Measurements from ENCODE around the gene ABHD5.
"Not testable (repeated sequence)": the region's sequence is repeated elsewhere in the genome, so short reads cannot be mapped to it uniquely, and the experiment has no call there.

ABHD5 gene

GRCh38 chr3:43647331-43648166, 43.2 kb upstream of the ABHD5 start:
- no peak for TF ChIP-seq EZH2 (optimal IDR thresholded peaks at IDR 0.05; ENCODE audit: low read depth, low read length)
- Histone ChIP-seq H3K36me3 (replicated peaks; ENCODE audit: insufficient read depth, low read length) (no peaks in the 10 kb centered on the region), H3K9me2 (replicated peaks; ENCODE audit: insufficient read depth, low read length) (no peaks in the 10 kb centered on the region), H3K4me2 (ENCODE audit: low read depth, low read length) (no peak overlapping the region), H4K20me1 (ENCODE audit: insufficient read depth, low read length) (no peaks in the 10 kb centered on the region), H3K27me3 (replicated peaks; ENCODE audit: insufficient read depth, low read length) (no peaks in the 10 kb centered on the region), H3K4me3 (ENCODE audit: low read length) (no peak overlapping the region), H3K9me3 (replicated peaks; ENCODE audit: insufficient read depth, low read length) (no peaks in the 10 kb centered on the region), H3K4me1 (ENCODE audit: low read length) (no peaks in the 10 kb centered on the region), H3K79me2 (ENCODE audit: low read length) (no peaks in the 10 kb centered on the region), H2AFZ (ENCODE audit: low read length) (no peak overlapping the region), H3F3A (ENCODE audit: insufficient read depth, low read length) (no peaks in the 10 kb centered on the region), H3K9ac (ENCODE audit: low read length) (no peak overlapping the region), H3K27ac (ENCODE audit: low read length) (no peak overlapping the region)
- no peak for DNase-seq

- Histone ChIP-seq H3K79me2 (ENCODE audit: low read length) (no peaks in the 10 kb centered on the region), H3K4me1 (ENCODE audit: low read length) (no peaks in the 10 kb centered on the region), H3K4me3 (ENCODE audit: low read length) (no peak overlapping the region), H3K9me2 (replicated peaks; ENCODE audit: insufficient read depth, low read length) (no peaks in the 10 kb centered on the region), H3K27ac (ENCODE audit: low read length) (no peak overlapping the region), H2AFZ (ENCODE audit: low read length) (no peak overlapping the region), H3K36me3 (replicated peaks; ENCODE audit: insufficient read depth, low read length) (no peaks in the 10 kb centered on the region), H3K9ac (ENCODE audit: low read length) (no peak overlapping the region), H3K27me3 (replicated peaks; ENCODE audit: insufficient read depth, low read length) (no peaks in the 10 kb centered on the region), H3K4me2 (ENCODE audit: low read depth, low read length) (no peak overlapping the region), H4K20me1 (ENCODE audit: insufficient read depth, low read length) (no peaks in the 10 kb centered on the region), H3K9me3 (replicated peaks; ENCODE audit: insufficient read depth, low read length) (no peaks in the 10 kb centered on the region), H3F3A (ENCODE audit: insufficient read depth, low read length) (no peaks in the 10 kb centered on the region)
- TF ChIP-seq CTCF (IDR thresholded peaks at IDR 0.05; ENCODE audit: low read length) (no peak), EZH2phosphoT487 (IDR thresholded peaks at IDR 0.05; ENCODE audit: low read length) (no peak), EZH2 (optimal IDR thresholded peaks at IDR 0.05; ENCODE audit: low read depth, low read length) (no peak)
- DNase-seq, result no peak
These were observed 41.8 kb upstream of the ABHD5 start for GRCh38 chr3:43648957-43649356.

- H3K9me2 ChIP-seq (replicated peaks; ENCODE audit: insufficient read depth, low read length), result no peaks in the 10 kb centered on the region
- no peak overlapping the region for H3K27ac ChIP-seq (ENCODE audit: low read length)
- H3K4me3 ChIP-seq (ENCODE audit: low read length), result no peak overlapping the region
- H3F3A ChIP-seq (ENCODE audit: insufficient read depth, low read length), result no peaks in the 10 kb centered on the region
- no peak overlapping the region for H2AFZ ChIP-seq (ENCODE audit: low read length)
- no peaks in the 10 kb centered on the region for H3K4me1 ChIP-seq (ENCODE audit: low read length)
- H3K9me3 ChIP-seq (replicated peaks; ENCODE audit: insufficient read depth, low read length), result no peaks in the 10 kb centered on the region
- H3K4me2 ChIP-seq (ENCODE audit: low read depth, low read length), result no peak overlapping the region
- TF ChIP-seq EZH2 (optimal IDR thresholded peaks at IDR 0.05; ENCODE audit: low read depth, low read length), result no peak
- no peak for TF ChIP-seq CTCF (IDR thresholded peaks at IDR 0.05; ENCODE audit: low read length)
- TF ChIP-seq EZH2phosphoT487 (IDR thresholded peaks at IDR 0.05; ENCODE audit: low read length), result no peak
- no peaks in the 10 kb centered on the region for H3K27me3 ChIP-seq (replicated peaks; ENCODE audit: insufficient read depth, low read length)
- no peak for DNase-seq
- no peaks in the 10 kb centered on the region for H3K79me2 ChIP-seq (ENCODE audit: low read length)
- no peaks in the 10 kb centered on the region for H3K36me3 ChIP-seq (replicated peaks; ENCODE audit: insufficient read depth, low read length)
- no peak overlapping the region for H3K9ac ChIP-seq (ENCODE audit: low read length)
- H4K20me1 ChIP-seq (ENCODE audit: insufficient read depth, low read length), result no peaks in the 10 kb centered on the region
These were observed 41.3 kb upstream of the ABHD5 start for GRCh38 chr3:43649365-43649968.

- TF ChIP-seq EZH2phosphoT487 (IDR thresholded peaks at IDR 0.05; ENCODE audit: low read length) (no peak), CTCF (IDR thresholded peaks at IDR 0.05; ENCODE audit: low read length) (no peak), EZH2 (optimal IDR thresholded peaks at IDR 0.05; ENCODE audit: low read depth, low read length) (no peak)
- no peaks in the 10 kb centered on the region for H3F3A ChIP-seq (ENCODE audit: insufficient read depth, low read length)
- no peaks in the 10 kb centered on the region for H3K9me3 ChIP-seq (replicated peaks; ENCODE audit: insufficient read depth, low read length)
- no peak overlapping the region for H3K9ac ChIP-seq (ENCODE audit: low read length)
- H3K27ac ChIP-seq (ENCODE audit: low read length), result no peak overlapping the region
- H2AFZ ChIP-seq (ENCODE audit: low read length), result no peak overlapping the region
- DNase-seq, result no peak
- H3K27me3 ChIP-seq (replicated peaks; ENCODE audit: insufficient read depth, low read length), result no peaks in the 10 kb centered on the region
- no peaks in the 10 kb centered on the region for H3K4me1 ChIP-seq (ENCODE audit: low read length)
- H3K4me3 ChIP-seq (ENCODE audit: low read length), result no peak overlapping the region
- no peaks in the 10 kb centered on the region for H4K20me1 ChIP-seq (ENCODE audit: insufficient read depth, low read length)
- H3K9me2 ChIP-seq (replicated peaks; ENCODE audit: insufficient read depth, low read length), result no peaks in the 10 kb centered on the region
- H3K36me3 ChIP-seq (replicated peaks; ENCODE audit: insufficient read depth, low read length), result no peaks in the 10 kb centered on the region
- H3K79me2 ChIP-seq (ENCODE audit: low read length), result no peaks in the 10 kb centered on the region
- no peak overlapping the region for H3K4me2 ChIP-seq (ENCODE audit: low read depth, low read length)
These were observed 40.4 kb upstream of the ABHD5 start for GRCh38 chr3:43650345-43650744.

GRCh38 chr3:43656390-43656789, 34.3 kb upstream of the ABHD5 start:
- H4K20me1 ChIP-seq (ENCODE audit: insufficient read depth, low read length); H3K36me3 ChIP-seq (replicated peaks; ENCODE audit: insufficient read depth, low read length); H3K9me2 ChIP-seq (replicated peaks; ENCODE audit: insufficient read depth, low read length); H3K4me3 ChIP-seq (ENCODE audit: low read length); H3K4me1 ChIP-seq (ENCODE audit: low read length); H2AFZ ChIP-seq (ENCODE audit: low read length); H3K9me3 ChIP-seq (replicated peaks; ENCODE audit: insufficient read depth, low read length); H3F3A ChIP-seq (ENCODE audit: insufficient read depth, low read length); H3K27ac ChIP-seq (ENCODE audit: low read length); H3K27me3 ChIP-seq (replicated peaks; ENCODE audit: insufficient read depth, low read length); DNase-seq; H3K79me2 ChIP-seq (ENCODE audit: low read length); H3K9ac ChIP-seq (ENCODE audit: low read length); H3K4me2 ChIP-seq (ENCODE audit: low read depth, low read length): not testable (repeated sequence)

All from MM.1S (cell line).